B cell (primary cell): Measurements from ENCODE around the gene NHP2. TPM values are rescaled to one million over a fixed set of nuclear protein-coding genes. Genes with fewer than 3 reads are reported as not detected.

Source experiments
- ATAC-seq: fragments of 200-7000 bp; cut with Tn5 transposase; one replicate; pipeline ENCODE4 v1.10.0; 2021; ENCODE audit warnings: low read depth, mild to moderate bottlenecking, moderate number of reproducible peaks, moderate library complexity
- CTCF ChIA-PET: fragments of 350-600 bp; sonication (Branson Sonifier 250); formaldehyde crosslinking; loops from one replicate; lab custom pipeline; 2021; ENCODE audit warnings: antibody characterized with exemption, inconsistent platforms; lab: Charles Lee
- POLR2A ChIA-PET: fragments of 350-600 bp; sonication (Branson Sonifier 250); formaldehyde crosslinking; loops from one replicate; lab custom pipeline; 2021; ENCODE audit warnings: antibody characterized with exemption; lab: Charles Lee
- DNase-seq: peaks from one replicate; pipeline ENCODE4 v3.0.0; 2013
- H2AFZ ChIP-seq: 2 replicates; pipeline ENCODE4 v1.6.1; 2012; ENCODE audit warnings: mild to moderate bottlenecking, low read depth, low read length; ENCODE audit not compliant: insufficient read depth, poor library complexity, severe bottlenecking
- H3K27ac ChIP-seq, 2 donors: 1 replicate in 1 of 2; 2 replicates in 1 of 2; pipeline ENCODE4 v1.5.1; 2012 to 2013; ENCODE audit warnings: low read length in 2 of 2, mild to moderate bottlenecking in 2 of 2, moderate library complexity in 1 of 2
- H3K27me3 ChIP-seq, 4 experiments: fragments of 200-600 bp in 1 of 4; sonication (generic) in 1 of 4; replicated peaks in 1 of 4; 1 replicate in 2 of 4; 2 replicates in 2 of 4; pipeline versions ENCODE4 v1.6.1 to v1.7.0; 2013 to 2016; ENCODE audit warnings: low read length in 3 of 4, mild to moderate bottlenecking in 2 of 4, mixed read lengths in 1 of 4, moderate library complexity in 1 of 4; ENCODE audit not compliant: insufficient read depth in 4 of 4, control insufficient read depth in 3 of 4; ENCODE audit errors: control extremely low read depth in 1 of 4
- H3K36me3 ChIP-seq, 2 experiments: replicated peaks in 1 of 2; 1 replicate in 1 of 2; 2 replicates in 1 of 2; pipeline versions ENCODE4 v1.6.1 to v1.7.1; 2013; ENCODE audit warnings: low read length in 1 of 2; ENCODE audit not compliant: insufficient read depth in 2 of 2, control insufficient read depth in 1 of 2; ENCODE audit errors: control extremely low read depth in 1 of 2, extremely low read depth in 1 of 2
- H3K4me1 ChIP-seq, 2 donors: fragments of 200-600 bp in 1 of 2; sonication (generic) in 1 of 2; 1 replicate in 1 of 2; 2 replicates in 1 of 2; pipeline versions ENCODE4 v1.5.1 to v1.6.1; 2013 to 2017; ENCODE audit warnings: low read length in 2 of 2; ENCODE audit not compliant: control insufficient read depth in 2 of 2, insufficient read depth in 2 of 2
- H3K4me2 ChIP-seq: replicated peaks from 2 replicates; pipeline ENCODE3; 2012; ENCODE audit warnings: mild to moderate bottlenecking, low read depth, low read length; ENCODE audit not compliant: poor library complexity, severe bottlenecking
- H3K4me3 ChIP-seq, 5 experiments: fragments of 200-600 bp in 1 of 5; sonication (generic) in 1 of 5; 1 replicate in 3 of 5; 2 replicates in 2 of 5; pipeline versions ENCODE4 v1.5.1 to v1.7.0; 2011 to 2016; ENCODE audit warnings: low read length in 4 of 5, mild to moderate bottlenecking in 4 of 5, low read depth in 2 of 5, control low read depth in 1 of 5, moderate library complexity in 1 of 5; ENCODE audit not compliant: insufficient read depth in 1 of 5; ENCODE audit errors: control extremely low read depth in 1 of 5, extremely low read depth in 1 of 5
- H3K79me2 ChIP-seq: fragments of 200-600 bp; sonication (generic); one replicate; pipeline ENCODE4 v1.6.0; 2016; ENCODE audit warnings: low read length; ENCODE audit not compliant: control insufficient read depth, insufficient read depth
- H3K9ac ChIP-seq: fragments of 200-600 bp; sonication (generic); 2 replicates; pipeline ENCODE4 v1.6.1; 2017; ENCODE audit warnings: mild to moderate bottlenecking, low read length, moderate library complexity
- H3K9me3 ChIP-seq, 3 donors: one replicate each; pipeline versions ENCODE4 v1.6.1 to v1.7.1; 2013; ENCODE audit warnings: low read length in 2 of 3; ENCODE audit not compliant: control insufficient read depth in 2 of 3, insufficient read depth in 1 of 3; ENCODE audit errors: control extremely low read depth in 1 of 3
- H4K20me1 ChIP-seq: 2 replicates; pipeline ENCODE4 v1.6.0; 2012; ENCODE audit warnings: mild to moderate bottlenecking, low read length; ENCODE audit not compliant: insufficient read depth, control insufficient read depth, poor library complexity, severe bottlenecking
- H3K27ac Mint-ChIP-seq: one replicate; pipeline ENCODE4 v1.8.0; 2021; ENCODE audit warnings: mixed read lengths
- H3K27me3 Mint-ChIP-seq: one replicate; pipeline ENCODE4 v1.8.0; 2021; ENCODE audit warnings: mixed read lengths
- H3K4me1 Mint-ChIP-seq: one replicate; pipeline ENCODE4 v1.8.0; 2021; ENCODE audit warnings: mixed read lengths
- H3K4me3 Mint-ChIP-seq: one replicate; pipeline ENCODE4 v1.8.0; 2021; ENCODE audit warnings: mixed read lengths
- H3K9me3 Mint-ChIP-seq: one replicate; pipeline ENCODE4 v1.8.0; 2022; ENCODE audit warnings: mixed read lengths; ENCODE audit not compliant: insufficient read depth
- CTCF ChIP-seq: fragments of 200-600 bp; IDR thresholded peaks from one replicate; pipeline ENCODE4 v1.8.0; 2022; ENCODE audit warnings: antibody characterized with exemption, mild to moderate bottlenecking
- EZH2 ChIP-seq: IDR thresholded peaks from 2 replicates; pipeline ENCODE4 v1.6.1; 2012; ENCODE audit warnings: borderline replicate concordance, low read depth, mild to moderate bottlenecking, moderate library complexity, low read length; ENCODE audit not compliant: insufficient read depth, poor library complexity, severe bottlenecking
- WGBS: methylation state at CpG from one replicate; pipeline ENCODE4 v1.1.5; 2013; ENCODE audit warnings: missing lambda C conversion rate; ENCODE audit not compliant: insufficient coverage; 5-methylcytosine and 5-hydroxymethylcytosine counted together
- intact Hi-C: fragments of 100-400 bp; cut with micrococcal nuclease; formaldehyde crosslinking; loops from one replicate; pipeline ENCODE4 v1.10.0; 2022
- polyA plus RNA-seq: library from polyadenylated mRNA; depleted of rRNA; stranded (reverse); fragments of >200 nt; gene quantifications from 2 replicates; pipeline ENCODE4 v1.2.3, GENCODE V29; 2012
- total RNA-seq, 2 donors: library from RNA; stranded (reverse); fragments of 120-200 nt in 1 of 2; gene quantifications; 1 replicate in 1 of 2; 2 replicates in 1 of 2; pipeline versions ENCODE4 v1.2.3 to v1.2.4, GENCODE V29; 2013 to 2022

Gene NHP2
- total and polyA plus RNA-seq, 2 donors (not counting 1 experiment from before 2014, with no cell fraction given): 66.0 to 99.8 TPM

GRCh38 chr5:178202541-178202940, 48.9 kb upstream of the NHP2 start:
- intact Hi-C loops: loop anchor here (5.0 kb wide), 1 partner anchor 1870 kb away; the partner anchor contains the start of gene RNF130
- Histone ChIP-seq H3K27me3 (no peaks in the 10 kb centered on the region), H3K4me3 (no peak overlapping the region), H3K4me1 (peaks cover 12 to 18% of the 10 kb centered on the region in 2 donors), H4K20me1 (peaks cover 25% of the 10 kb centered on the region), H3K79me2 (peaks cover 23% of the 10 kb centered on the region), H3K9ac (no peak overlapping the region), H3K36me3 (peaks cover 0 to 16% of the 10 kb centered on the region in 2 experiments), H2AFZ (no peak overlapping the region), H3K4me2 (no peak overlapping the region), H3K27ac (no peak overlapping the region), H3K9me3 (no peaks in the 10 kb centered on the region)
- peaks cover 23% of the 10 kb centered on the region for H3K4me1 Mint-ChIP-seq
- WGBS: 98% methylated on average over 7 of the region's 10 CpGs
- H3K9me3 Mint-ChIP-seq: no peaks in the 10 kb centered on the region
- ChIA-PET POLR2A (no interaction called here), CTCF (interaction anchor here (0.7 to 1.3 kb wide), 2 partner anchors 32 to 1420 kb away, joined by 3 read pairs; no protein-coding TSS in a partner anchor)
- H3K27ac Mint-ChIP-seq: peak overlapping the region; percentile 37
- H3K4me3 Mint-ChIP-seq: peak overlapping the region; percentile 55
- H3K27me3 Mint-ChIP-seq: no peaks in the 10 kb centered on the region
- ATAC-seq (no peak), DNase-seq (peak; percentile 9)
- TF ChIP-seq CTCF: no peak

DNA sequence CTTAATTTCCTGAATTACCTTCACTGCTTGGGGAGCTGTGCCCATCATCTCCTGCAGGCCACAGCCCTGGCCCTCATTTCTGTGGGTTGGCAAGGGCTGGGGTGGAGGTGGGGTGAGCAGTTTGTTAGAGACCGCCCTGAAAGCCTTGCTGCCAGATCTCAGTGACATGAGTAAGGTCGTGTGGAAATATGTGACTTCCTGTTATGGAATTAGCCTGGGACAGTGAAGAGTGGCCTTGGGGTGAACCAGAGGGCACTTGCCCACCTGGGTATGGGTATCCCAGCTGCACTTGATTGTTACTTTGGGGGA, 48.2 kb upstream of the NHP2 start:
- no peaks in the 10 kb centered on the region for H3K9me3 Mint-ChIP-seq
- H3K4me1 Mint-ChIP-seq: peaks cover 20% of the 10 kb centered on the region
- intact Hi-C loops: loop anchor here (5.0 kb wide), 1 partner anchor 1870 kb away; the partner anchor contains the start of gene RNF130
- Histone ChIP-seq H3K79me2 (peaks cover 18% of the 10 kb centered on the region), H3K27me3 (no peaks in the 10 kb centered on the region), H3K36me3 (peaks cover 0 to 9% of the 10 kb centered on the region in 2 experiments), H2AFZ (no peak overlapping the region), H3K27ac (no peak overlapping the region), H3K9me3 (no peaks in the 10 kb centered on the region), H3K4me2 (no peak overlapping the region), H3K9ac (no peak overlapping the region), H4K20me1 (peaks cover 18% of the 10 kb centered on the region), H3K4me1 (peaks cover 12 to 18% of the 10 kb centered on the region in 2 donors), H3K4me3 (no peak overlapping the region)
- POLR2A ChIA-PET: no interaction called here
- no peak overlapping the region for H3K27ac Mint-ChIP-seq
- no peak for ATAC-seq
- no peaks in the 10 kb centered on the region for H3K27me3 Mint-ChIP-seq
- CTCF ChIA-PET: interaction anchor here (1.1 to 1.3 kb wide), 2 partner anchors 33 to 599 kb away, joined by 3 read pairs; no protein-coding TSS in a partner anchor
- 49% methylated on average over 2 of the region's 2 CpGs for WGBS
- no peak for DNase-seq
- H3K4me3 Mint-ChIP-seq: peak overlapping the region; percentile 44
- no peak for TF ChIP-seq EZH2
- no peak for TF ChIP-seq CTCF
